Panc1 (cell line): ENCODE measurements around the gene MDFIC2. TPM values are rescaled to one million over a fixed set of nuclear protein-coding genes. Genes with fewer than 3 reads are reported as not detected.

Experiments
- ATAC-seq: fragments of 200-7000 bp; cut with Tn5 transposase; 2 replicates; pipeline ENCODE4 v1.9.1; 2020; ENCODE audit warnings: mild to moderate bottlenecking, moderate library complexity
- BruUV-seq: library from RNA; stranded (reverse); fragments of 400-500 nt; replicated peaks from 2 replicates; lab custom pipeline; 2021; lab: Mats Ljungman, UMichigan
- CTCF ChIA-PET: fragments of 300-600 bp; sonication (Branson Sonifier 250); formaldehyde crosslinking; loops from one replicate; lab custom pipeline; 2022; ENCODE audit warnings: antibody characterized with exemption; lab: Charles Lee
- POLR2A ChIA-PET: fragments of 300-600 bp; sonication (Branson Sonifier 250); formaldehyde crosslinking; loops from one replicate; lab custom pipeline; 2022; ENCODE audit warnings: antibody characterized with exemption; lab: Charles Lee
- DNase-seq: peaks from one replicate; pipeline ENCODE4 v3.0.0-alpha.2; 2010; ENCODE audit warnings: low read depth, low spot score
- H3K27ac ChIP-seq: 2 replicates; pipeline ENCODE4 v1.5.1; 2011; ENCODE audit warnings: mild to moderate bottlenecking, low read length, inconsistent platforms
- H3K27me3 ChIP-seq: fragments of 200-500 bp; sonication (Bioruptor generic); 2 replicates; pipeline ENCODE4 v1.6.0; 2014; ENCODE audit warnings: low read length, inconsistent platforms; ENCODE audit not compliant: control insufficient read depth, insufficient read depth
- H3K36me3 ChIP-seq: fragments of 200-500 bp; sonication (Bioruptor generic); 2 replicates; pipeline ENCODE4 v1.5.1; 2014; ENCODE audit warnings: inconsistent platforms, mild to moderate bottlenecking, low read length, moderate library complexity; ENCODE audit not compliant: control insufficient read depth, insufficient read depth
- H3K4me1 ChIP-seq: 2 replicates; pipeline ENCODE4 v1.5.1; 2011; ENCODE audit warnings: inconsistent platforms, mild to moderate bottlenecking, low read length, moderate library complexity; ENCODE audit not compliant: control insufficient read depth, insufficient read depth
- H3K4me3 ChIP-seq, 2 experiments: 2 replicates each; pipeline ENCODE4 v1.5.1; 2011 to 2012; ENCODE audit warnings: low read depth in 2 of 2, low read length in 2 of 2, mild to moderate bottlenecking in 2 of 2, inconsistent platforms in 1 of 2, moderate library complexity in 1 of 2
- H3K9me3 ChIP-seq: fragments of 200-500 bp; sonication (Bioruptor generic); 2 replicates; pipeline ENCODE4 v1.5.1; 2014; ENCODE audit warnings: low read depth, mild to moderate bottlenecking, inconsistent platforms, low read length, moderate library complexity; ENCODE audit not compliant: control insufficient read depth, insufficient read depth
- CTCF ChIP-seq: fragments of 450-650 bp; IDR thresholded peaks from 2 replicates; pipeline ENCODE4 v1.5.1; 2017; ENCODE audit warnings: mild to moderate bottlenecking
- POLR2AphosphoS5 ChIP-seq: IDR thresholded peaks from 2 replicates; pipeline ENCODE4 v1.6.1; 2012; ENCODE audit warnings: mild to moderate bottlenecking, low read depth, low read length, moderate library complexity
- REST ChIP-seq, 2 experiments: IDR thresholded peaks; 2 replicates each; pipeline ENCODE4 v1.6.1; 2011 to 2012; ENCODE audit warnings: low read depth in 2 of 2, control low read depth in 1 of 2, low read length in 1 of 2, mild to moderate bottlenecking in 1 of 2, moderate library complexity in 1 of 2; ENCODE audit not compliant: insufficient read depth in 1 of 2
- SIN3A ChIP-seq: IDR thresholded peaks from 2 replicates; pipeline ENCODE4 v1.6.1; 2012; ENCODE audit warnings: low read depth, mild to moderate bottlenecking, low read length, moderate library complexity, borderline replicate concordance; ENCODE audit not compliant: insufficient read depth
- TCF7L2 ChIP-seq: IDR thresholded peaks from 2 replicates; pipeline ENCODE4 v1.6.1; 2011; ENCODE audit warnings: mild to moderate bottlenecking, low read depth, low read length, inconsistent platforms
- in situ Hi-C: cut with HindIII; loops from 2 replicates; pipeline ENCODE4 v1.10.0; 2016; ENCODE audit warnings: low sequenced_read_pairs, low pct_unique_long_range_greater_than_20kb
- intact Hi-C: fragments of 100-400 bp; cut with micrococcal nuclease; formaldehyde crosslinking; loops from one replicate; pipeline ENCODE4 v1.10.0; 2022; ENCODE audit not compliant: unreplicated experiment
- total RNA-seq: library from RNA; stranded (reverse); gene quantifications from one replicate; pipeline ENCODE4 v1.2.1, GENCODE V29; 2021; ENCODE audit not compliant: unreplicated experiment

The MDFIC2 gene
- total RNA-seq, 1 experiment from 2014 or later = not detected

- no peak for DNase-seq
- no TSS peak for BruUV-seq
- in situ Hi-C loops = no loop called here
- Histone ChIP-seq H3K36me3 (no peaks in the 10 kb centered on the region), H3K4me3 (no peak overlapping the region), H3K27ac (no peak overlapping the region), H3K27me3 (no peaks in the 10 kb centered on the region), H3K9me3 (no peaks in the 10 kb centered on the region), H3K4me1 (no peaks in the 10 kb centered on the region)
- CTCF ChIA-PET = no interaction called here
- no peak for ATAC-seq
- intact Hi-C loops = no loop called here
- no peak for TF ChIP-seq TCF7L2
- TF ChIP-seq POLR2AphosphoS5 = no peak
- no peak for TF ChIP-seq REST (IDR thresholded peaks at IDR 0.05; ENCODE audit: insufficient read depth in 1 of 2, low read depth in 2 of 2, low read length in 1 of 2)
- TF ChIP-seq SIN3A = no peak
- no peak for TF ChIP-seq CTCF
- POLR2A ChIA-PET = no interaction called here
Measured at GRCh38 chr3:70227437-70227836, 85.0 kb downstream of the MDFIC2 start.

GRCh38 chr3:70225146-70225545 is 87.3 kb downstream of the MDFIC2 start:
- in situ Hi-C loops (no loop called here), intact Hi-C loops (no loop called here)
- Histone ChIP-seq H3K9me3 (no peaks in the 10 kb centered on the region), H3K27ac (no peak overlapping the region), H3K27me3 (no peaks in the 10 kb centered on the region), H3K36me3 (no peaks in the 10 kb centered on the region), H3K4me1 (no peaks in the 10 kb centered on the region), H3K4me3 (no peak overlapping the region)
- no TSS peak for BruUV-seq
- ATAC-seq = no peak
- CTCF ChIA-PET = no interaction called here
- POLR2A ChIA-PET = no interaction called here
- no peak for TF ChIP-seq REST (IDR thresholded peaks at IDR 0.05; ENCODE audit: insufficient read depth in 1 of 2, low read depth in 2 of 2, low read length in 1 of 2)
- no peak for TF ChIP-seq SIN3A
- TF ChIP-seq TCF7L2 = no peak
- TF ChIP-seq POLR2AphosphoS5 = no peak
- no peak for TF ChIP-seq CTCF
- DNase-seq = no peak
